ENCODE results near the gene TULP4.

- TF ChIP-seq CTCF (tag by site-specific recombination; IDR thresholded peaks at IDR 0.05) (no peak), ZNF274 (IDR thresholded peaks at IDR 0.05; ENCODE audit: low read length) (no peak), ZNF274 (tag by site-specific recombination; IDR thresholded peaks at IDR 0.05; ENCODE audit: borderline replicate concordance) (no peak), ZFP41 (tag by site-specific recombination; IDR thresholded peaks at IDR 0.05; ENCODE audit: borderline replicate concordance) (no peak), ZNF707 (tag by site-specific recombination; IDR thresholded peaks at IDR 0.05) (no peak), ZNF280D (tag by site-specific recombination; IDR thresholded peaks at IDR 0.05) (no peak), ZNF19 (tag by site-specific recombination; IDR thresholded peaks at IDR 0.05; ENCODE audit: low read depth) (no peak), ZBTB26 (tag by site-specific recombination; optimal IDR thresholded peaks at IDR 0.05) (no peak), ZBTB11 (tag by site-specific recombination; conservative IDR thresholded peaks at IDR 0.05; ENCODE audit: low read depth) (no peak), ZNF140 (tag by site-specific recombination; IDR thresholded peaks at IDR 0.05) (no peak), MZF1 (tag by site-specific recombination; IDR thresholded peaks at IDR 0.05; ENCODE audit: borderline replicate concordance) (no peak), ZBTB1 (tag by site-specific recombination; IDR thresholded peaks at IDR 0.05) (no peak), ZNF514 (tag by site-specific recombination; IDR thresholded peaks at IDR 0.05) (no peak), SALL2 (tag by site-specific recombination; IDR thresholded peaks at IDR 0.05; ENCODE audit: borderline replicate concordance) (no peak)
Measured at GRCh38 chr6:158460602-158461169, 148.4 kb downstream of the TULP4 start.

All from HEK293 (cell line).